HG03039 (cell line): ENCODE measurements around the gene RANBP1.

Experiments used
- ATAC-seq: cut with Tn5 transposase; IDR thresholded peaks from one replicate; pipeline ENCODE4 v1.9.1; 2021; ENCODE audit warnings: mild to moderate bottlenecking, moderate library complexity; ENCODE audit not compliant: unreplicated experiment

The RANBP1 gene

DNA sequence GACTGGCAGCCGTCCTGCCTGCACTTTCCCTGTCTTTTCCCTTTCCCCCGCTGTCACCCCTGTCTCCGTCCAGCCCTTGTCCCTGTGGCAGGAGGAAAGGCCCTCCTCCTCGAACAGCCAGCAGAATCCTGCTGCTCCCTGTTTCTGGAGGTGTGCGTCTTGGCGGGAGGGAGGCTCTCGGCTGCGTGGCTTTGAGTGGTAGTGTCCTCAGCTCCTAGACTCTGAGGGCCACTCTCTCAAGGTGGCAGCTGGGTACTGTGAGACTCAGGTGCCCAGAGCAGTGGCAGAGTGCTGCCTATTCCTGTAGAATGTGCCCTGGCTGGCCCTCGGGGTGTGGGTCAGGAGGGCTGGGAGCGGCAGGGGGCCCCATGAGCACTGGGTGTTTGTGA lies 9.1 kb upstream of the RANBP1 start:
- ATAC-seq = no peak

DNA sequence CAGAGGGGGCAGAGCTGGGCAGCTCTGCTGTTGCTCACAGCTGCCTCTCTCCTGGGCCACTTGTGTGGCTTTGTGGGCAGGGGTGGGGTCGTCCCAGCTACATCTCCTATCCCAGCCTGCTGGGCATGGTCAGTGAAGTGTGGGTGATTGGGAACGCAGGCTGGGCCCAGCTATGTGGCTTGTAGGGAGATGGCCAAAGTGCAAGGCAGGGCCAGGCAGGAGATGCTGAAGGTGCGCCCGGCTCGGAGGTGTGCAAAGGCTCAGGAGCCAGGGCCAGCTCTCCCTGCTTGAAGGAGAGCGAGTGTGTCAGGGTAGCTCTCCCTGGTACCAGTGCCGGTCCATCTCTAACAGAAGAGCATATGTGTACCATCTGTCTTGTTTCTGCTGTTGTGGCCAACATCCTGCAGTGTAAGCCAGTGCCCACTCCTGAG lies 8.4 kb upstream of the RANBP1 start:
- no peak for ATAC-seq

DNA sequence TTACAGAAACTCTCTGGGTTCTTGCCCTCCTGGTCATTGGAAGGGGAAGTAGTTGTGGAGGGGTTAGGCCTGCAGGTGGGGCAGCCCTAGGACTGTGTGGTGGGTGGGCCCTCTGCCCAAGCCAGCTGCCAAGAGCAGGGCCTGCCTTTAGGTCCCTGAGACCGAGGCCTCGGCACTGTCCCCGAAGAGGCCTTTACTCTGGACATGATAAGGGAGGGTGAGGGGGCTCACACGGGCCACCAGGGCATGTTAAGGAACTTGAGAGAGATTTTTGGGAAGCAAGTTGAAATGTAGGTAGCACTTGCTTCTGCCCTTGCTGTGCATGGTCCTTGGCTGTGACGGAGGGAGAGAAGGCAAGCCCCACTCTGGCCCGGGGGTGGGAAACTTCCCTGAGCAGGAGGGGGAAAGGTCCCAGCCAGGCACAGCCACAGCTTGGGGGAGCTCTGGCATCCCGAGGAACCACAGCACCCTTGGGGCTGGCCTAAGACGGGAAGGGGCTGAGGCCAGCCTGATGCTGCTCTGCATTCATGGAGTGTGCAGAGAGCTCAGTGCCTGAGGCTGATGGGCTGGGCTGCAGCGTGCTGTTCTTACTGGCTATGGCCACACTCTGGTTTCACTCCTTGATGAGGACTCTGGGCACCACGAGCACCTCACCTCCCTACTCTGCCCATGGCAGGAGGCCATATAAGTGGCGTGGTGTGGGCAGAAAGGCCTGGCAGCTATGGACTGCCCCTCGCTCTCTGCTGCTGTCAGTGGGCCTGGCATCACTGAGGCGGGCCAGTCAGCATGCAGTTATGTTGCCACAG lies 7.8 kb upstream of the RANBP1 start:
- ATAC-seq = no peak

DNA sequence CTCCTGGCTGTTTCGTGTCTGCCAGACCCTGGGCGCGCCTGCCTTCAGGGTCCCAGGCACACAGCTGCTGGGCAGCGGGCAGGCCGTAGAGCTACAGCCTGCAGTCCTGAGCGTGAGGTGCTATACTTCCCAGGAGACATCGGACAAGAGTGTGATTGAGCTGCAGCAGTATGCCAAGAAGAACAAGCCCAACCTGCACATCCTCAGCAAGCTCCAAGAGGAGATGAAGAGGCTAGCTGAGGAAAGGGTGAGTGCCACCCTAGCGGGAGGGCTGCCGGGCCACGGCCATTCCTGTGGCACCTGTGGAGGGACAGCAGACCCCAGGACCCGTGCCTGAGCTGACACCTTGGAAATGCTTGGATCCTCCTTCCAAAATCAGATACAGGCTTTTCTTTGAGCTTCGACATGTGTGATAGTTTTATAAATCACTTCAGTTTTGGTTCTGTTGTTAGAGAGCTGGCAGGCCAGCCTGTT lies 7.1 kb upstream of the RANBP1 start:
- no peak for ATAC-seq

DNA sequence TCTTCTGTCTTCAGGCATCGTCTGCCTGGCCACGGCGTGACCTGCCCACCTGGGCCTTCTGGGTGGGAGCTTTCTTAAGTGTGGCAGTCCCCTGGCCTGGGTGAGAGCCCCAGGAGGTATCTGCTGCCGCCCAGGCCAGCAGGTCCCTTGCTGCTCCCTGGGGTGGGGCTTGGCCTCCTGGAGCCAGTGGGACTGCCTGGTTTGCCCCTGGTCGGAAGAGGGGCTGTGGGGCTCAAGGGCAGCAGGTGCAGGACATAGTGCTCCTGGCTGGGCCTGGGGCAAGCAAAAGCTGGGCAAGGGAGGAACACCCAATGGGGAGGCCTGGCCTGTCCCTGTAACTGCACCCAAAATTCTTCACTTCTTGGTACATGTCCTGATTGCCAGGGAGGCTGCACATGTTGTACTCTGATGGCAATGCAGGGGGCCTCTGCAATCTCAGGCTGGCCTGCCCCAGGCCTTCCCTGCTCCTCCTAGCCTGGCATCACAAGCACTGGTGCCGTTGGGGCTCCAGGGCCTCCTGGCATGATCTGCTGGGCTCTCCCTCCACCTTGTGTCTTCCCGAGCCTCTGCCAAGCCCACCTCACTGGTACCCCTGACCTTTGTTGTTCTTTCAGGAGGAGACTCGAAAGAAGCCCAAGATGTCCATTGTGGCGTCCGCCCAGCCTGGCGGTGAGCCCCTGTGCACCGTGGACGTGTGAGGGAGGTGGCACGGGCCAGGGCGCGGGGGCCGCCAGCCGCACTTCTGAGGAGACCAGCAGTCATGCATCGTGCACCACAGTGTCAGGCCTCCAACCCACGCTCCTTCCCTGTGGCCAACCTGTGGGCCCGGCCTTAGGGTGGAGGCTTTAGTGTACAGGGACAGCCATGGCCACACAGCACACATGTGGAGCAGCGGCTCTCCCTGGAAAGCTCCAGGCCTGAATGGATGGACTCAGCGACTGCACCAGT lies 6.2 kb upstream of the RANBP1 start:
- ATAC-seq = no peak

DNA sequence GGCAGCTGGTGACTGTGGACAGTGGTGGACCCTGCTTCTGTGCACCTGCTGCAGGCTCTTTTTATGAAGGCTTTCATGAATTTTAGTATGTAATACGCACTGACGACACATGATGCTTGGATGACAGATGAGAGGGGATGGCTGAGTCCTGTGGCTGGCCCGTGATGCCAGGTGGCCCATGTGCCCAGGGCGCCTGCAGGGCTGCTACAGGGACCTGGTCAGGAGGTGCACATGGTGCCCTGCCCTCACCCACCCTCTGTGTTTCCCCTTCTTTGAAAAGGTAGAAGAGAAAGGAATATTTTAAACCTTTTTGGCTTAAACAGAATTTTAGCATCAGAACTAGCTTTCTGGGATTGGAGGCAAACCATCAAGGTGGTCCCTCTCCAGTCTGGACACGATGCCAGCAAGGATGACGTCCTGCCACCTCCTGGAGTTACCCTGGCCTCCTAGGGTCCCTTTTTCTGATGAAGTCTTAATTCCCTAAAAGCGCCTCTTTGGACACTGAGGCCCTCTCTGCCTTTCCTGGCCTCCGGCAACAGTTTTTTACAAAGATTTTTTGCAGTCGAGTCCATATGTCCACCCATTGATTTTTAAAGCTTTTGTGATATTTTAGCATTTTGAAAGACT lies 5.4 kb upstream of the RANBP1 start:
- no peak for ATAC-seq

DNA sequence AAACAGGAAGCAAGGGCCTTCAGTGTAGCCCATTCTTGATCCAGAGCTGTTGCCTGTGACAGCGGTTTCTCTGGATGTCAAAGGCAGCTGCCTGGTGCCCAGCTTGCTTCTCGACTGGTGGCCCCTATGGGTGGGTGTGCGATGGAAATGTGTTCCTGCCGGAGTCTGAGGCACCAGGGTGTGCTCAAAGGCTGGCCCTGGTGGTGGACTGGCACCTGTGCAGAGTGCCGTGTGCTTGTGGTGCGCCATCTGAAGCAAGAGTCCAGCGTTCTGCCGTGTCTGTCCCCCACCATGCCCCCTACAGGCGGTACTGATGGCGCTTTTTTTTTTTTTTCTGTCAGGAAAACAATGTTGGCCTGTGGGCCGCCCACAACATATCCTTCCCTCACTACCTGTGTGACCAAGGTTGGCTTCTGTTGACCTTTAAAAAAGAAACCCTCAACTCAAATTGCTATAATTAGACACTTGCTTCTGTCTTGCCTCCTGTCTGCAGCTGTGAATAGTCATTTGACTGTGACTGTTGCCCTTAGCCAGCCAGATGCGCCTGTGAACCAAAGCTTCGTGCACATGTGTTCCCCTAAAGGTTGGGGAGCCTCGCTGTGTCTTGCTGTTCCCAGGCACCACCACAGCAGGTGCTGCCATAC lies 4.7 kb upstream of the RANBP1 start:
- ATAC-seq = no peak

DNA sequence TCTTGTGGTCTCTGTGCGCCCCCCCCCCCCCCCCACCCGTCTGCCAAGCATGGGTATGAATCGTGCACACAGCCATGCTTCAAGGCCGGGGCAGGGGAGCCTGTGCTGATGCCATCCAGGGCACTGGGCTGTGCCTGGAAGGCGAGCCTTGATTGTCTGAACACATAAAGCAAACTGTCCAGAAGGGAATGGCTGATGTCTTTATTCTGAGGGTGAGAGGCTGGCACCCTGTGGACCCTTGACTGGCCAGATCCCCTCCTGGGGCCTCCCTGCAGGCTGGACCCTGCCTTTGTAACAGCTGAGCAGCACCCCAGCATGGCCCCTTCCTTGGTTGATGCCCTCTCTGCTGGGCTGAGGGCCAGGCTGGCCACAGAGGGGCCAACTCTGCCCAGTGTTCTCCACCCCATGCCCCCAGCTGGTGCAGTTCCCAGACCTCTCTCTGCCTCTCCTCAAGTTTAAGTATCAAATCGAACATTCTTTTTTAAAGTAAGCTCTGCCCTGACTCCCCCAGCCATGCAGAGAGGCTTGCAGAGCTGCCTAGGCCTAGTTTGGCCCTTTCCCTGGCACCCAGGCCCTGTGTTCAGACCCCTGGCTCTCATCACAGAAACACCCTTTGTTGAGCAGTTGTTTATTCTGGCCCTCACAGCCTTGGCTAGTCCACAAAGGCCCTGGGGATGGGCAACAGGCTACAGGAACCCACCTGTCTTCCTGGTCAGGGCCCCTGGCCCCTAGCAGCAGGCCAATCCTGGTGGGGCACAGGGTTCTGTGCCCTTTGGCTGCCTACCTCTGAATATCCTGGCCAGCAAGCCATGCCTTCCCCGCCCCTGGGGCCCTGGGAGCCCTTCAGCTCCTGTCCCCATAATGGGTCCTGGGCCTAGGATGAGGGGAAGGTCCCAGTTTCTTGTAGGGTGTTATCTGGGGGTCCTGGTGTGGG lies 3.9 kb upstream of the RANBP1 start:
- ATAC-seq = no peak

DNA sequence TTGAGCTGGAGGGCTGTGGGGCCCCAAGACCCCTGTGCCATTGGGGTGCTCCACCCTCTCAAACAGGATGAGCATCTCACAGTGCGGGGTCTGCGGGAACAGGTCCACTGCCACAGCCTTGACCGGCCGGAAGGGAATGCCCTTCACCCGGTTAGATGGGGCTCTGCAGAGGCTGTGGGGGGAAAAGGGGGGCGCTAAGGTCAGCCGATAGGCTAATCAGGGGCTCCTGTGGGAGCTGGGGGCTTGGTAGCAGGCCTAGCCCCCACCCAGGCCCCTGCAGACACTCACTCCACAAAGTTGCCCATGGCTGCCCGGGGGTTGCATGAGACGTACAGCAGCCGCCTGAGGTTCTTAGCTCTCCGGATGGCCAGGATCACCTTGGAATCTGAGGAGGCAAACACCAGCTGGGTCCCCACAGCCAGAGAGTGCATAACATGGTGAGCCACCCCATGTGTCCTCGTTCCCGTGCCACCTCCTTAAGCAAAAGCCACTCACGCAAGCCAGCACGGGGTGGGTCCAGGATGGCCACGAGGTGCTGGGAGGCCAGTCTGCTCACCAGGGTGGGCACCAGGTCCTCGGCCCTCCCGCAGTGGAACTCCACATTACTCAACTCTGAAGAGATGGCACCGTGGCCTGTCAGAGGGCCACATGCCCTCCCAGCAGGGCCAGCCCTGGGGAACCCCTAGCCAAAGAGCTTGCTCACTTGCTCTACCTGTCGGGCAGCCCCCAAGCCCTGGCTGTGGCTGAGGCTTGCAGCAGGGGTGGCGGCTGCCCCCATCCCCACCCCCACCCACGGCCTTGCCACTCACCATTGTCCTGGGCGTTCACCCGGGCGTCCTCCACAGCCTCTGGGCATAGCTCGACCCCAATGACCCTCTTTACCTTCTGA lies 3.0 kb upstream of the RANBP1 start:
- ATAC-seq = no peak

DNA sequence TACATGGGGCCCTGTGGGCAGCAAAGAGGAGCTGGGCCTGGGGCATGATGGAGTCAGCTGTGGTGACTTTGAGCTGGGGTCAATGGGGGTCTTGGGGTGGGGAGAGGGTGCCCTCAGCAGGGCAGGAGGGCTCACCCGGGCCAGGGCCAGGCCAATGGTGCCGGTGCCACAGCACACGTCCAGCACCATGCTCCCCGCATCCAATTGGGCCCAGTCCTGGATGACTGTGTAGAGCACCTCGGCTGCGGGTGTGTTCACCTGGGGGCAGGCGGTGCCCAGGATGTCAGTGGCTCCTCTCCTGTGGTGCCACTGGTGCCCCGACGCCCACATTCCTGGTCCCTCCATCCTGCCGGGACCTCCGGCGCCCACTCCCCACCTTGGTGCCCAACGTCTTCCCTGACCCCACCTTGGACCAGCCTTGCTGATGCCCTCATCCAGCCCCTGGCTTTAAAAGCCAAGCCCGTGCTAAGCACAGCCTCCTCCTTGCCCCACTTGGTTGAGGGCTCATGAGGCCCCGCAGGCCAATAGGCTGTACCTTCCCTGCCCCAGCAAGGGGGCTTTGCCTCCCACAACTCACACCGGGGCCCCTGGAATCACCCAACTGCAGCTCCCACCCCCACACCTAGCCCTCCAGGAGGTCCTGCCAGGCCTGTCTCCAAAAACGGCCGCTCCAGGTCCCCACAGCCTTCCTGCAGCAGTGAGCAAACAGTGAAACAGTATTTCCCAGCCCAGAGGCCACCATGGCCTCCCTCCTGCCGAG lies 2.2 kb upstream of the RANBP1 start:
- ATAC-seq = no peak

DNA sequence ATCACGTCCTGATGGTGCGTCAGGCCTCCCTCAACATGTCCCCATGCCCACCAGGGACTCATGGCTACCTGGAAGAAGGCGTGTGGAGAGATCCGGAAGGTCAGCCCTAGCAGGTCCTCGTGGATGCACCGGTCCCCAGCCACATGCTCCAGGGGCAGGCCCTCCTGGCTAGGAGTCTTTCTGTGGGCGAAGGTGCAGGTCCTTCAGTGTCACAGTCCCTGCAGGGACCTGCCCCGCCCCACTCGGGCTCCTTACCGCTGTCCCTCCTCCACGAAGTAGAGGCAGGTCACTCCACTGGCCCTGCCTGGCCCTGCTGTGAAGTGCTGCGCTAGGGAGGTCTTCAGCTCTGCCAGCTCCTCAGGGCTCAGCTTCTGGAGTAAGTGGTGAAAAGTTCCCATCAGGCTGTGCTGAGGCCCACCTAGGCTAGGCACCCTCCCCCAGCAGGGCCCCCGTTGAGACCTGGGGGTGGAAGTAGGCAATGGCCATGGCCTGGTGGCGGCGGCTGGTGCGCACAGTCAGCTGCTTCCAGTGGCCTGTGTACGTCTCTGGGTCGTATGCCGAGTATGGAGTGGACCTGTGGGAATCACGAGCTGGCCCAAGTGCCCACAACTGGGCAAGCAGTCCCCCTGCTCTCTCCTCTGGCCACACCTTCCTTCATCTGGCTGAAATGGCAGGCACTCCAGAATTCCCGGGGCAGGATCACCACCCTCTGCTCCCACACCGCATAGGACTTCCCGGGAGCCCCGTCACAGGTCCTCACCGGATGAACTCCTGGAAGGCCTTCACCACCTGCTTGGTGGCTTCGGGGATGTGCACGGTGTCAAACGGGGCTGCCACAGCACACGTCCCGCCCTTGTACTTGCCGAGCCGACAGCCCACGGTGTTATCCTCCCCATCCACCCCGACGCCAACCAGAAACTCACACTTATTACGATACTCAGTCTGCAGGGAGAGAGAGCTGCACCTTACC lies 1.1 kb upstream of the RANBP1 start:
- ATAC-seq = no peak

DNA sequence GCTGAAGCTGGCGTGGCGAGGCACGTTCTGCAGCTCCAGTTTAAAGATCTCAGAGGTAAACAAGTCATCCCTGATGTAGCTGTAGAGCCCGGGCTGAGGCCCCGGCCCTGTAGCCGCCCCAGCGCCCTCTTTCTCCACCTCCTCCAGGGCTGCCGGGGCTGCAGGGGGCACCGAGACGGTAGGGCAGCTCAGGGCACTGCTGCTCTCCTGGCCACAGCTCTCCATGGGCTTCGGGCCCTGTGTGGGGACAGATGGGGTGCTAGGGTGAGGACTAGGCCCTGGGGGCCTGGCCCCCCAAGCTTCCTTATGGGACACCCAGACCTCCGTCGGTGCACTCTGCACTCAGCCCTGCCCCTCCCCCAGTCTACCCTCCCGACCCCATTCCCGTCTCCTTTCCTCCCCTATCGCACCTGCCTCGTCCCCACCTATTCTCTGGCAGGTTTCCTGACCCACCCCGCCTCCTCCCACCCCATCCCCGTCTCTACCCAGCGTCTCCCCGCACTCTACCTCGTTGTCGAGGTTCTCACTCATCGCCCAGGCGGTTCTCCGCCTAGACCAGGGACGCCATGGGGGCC lies 559 bp downstream of the RANBP1 start:
- ATAC-seq = no peak

DNA sequence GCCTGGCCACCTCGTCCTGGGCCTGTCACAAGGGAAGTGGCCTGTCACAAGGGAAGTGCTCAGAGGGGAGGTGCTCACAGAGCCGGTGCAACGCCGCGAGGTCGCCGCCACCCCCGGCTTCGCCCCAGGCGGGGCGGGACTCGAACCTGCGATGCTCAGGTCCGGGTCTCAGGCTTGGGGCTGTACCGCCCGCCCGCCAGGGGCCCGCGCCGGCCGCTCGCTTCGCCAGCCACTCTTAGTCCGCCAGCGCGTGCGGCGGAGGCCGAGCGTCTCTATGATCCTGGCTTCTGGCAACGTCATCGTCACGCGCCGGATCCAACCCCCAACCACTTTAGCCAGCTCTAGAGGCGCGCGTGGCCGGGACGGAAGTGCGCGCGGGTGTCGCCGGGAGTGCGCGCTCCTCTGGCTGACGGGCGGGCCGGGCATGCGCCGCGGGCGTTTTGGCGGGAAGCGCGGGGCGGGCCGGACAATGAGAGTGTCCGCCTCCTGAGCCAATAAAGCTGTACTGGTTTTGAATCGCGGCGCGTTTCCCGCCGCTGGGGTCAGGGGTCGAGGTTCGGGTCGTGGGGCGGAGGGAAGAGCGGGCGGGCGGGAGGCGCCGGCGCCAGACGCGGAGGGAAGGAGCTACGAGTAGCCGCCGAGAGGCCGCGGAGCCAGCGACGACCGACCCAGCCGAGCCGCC lies 1.2 kb downstream of the RANBP1 start, which contains the start of gene TRMT2A:
Gene TRMT2A, minus strand, starts transcription at position 276 of the 682 bp plus-strand sequence. CDS start 320 bp downstream, outside the sequence.
- ATAC-seq = peak; percentile 62

DNA sequence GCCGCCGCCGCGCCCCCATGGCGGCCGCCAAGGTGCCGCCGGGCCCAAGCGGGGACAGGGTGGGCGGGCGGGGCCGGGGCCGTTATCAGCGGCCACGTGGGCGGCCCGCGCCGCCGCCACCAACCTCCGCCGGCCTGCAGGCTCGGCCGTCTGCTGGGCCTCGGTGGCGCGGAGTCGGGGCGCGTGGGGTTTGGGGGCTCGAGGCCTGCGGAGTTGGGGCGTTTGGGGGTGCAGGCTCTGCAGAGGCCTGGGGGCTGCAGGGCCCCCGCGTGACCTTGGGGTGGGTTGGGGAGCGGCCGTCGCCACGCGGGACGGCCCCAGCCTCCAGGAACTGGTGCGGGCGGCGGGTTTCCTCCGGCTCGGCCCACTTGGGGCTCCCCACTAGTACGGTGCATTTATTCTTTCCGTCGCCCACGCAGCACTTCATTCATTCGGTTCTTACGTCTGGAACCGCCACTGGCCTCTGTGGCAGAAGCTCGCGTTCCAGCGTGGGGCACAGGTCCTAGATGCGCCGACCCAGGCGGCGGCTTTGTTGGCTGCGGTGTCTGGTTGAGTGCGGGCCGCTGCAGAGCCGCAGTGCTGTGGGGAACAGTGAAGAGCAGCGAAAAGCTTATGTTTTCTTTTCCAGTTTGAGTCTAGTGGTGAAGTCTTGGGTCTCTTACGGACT lies 1.9 kb downstream of the RANBP1 start:
- peak; percentile 16 for ATAC-seq

DNA sequence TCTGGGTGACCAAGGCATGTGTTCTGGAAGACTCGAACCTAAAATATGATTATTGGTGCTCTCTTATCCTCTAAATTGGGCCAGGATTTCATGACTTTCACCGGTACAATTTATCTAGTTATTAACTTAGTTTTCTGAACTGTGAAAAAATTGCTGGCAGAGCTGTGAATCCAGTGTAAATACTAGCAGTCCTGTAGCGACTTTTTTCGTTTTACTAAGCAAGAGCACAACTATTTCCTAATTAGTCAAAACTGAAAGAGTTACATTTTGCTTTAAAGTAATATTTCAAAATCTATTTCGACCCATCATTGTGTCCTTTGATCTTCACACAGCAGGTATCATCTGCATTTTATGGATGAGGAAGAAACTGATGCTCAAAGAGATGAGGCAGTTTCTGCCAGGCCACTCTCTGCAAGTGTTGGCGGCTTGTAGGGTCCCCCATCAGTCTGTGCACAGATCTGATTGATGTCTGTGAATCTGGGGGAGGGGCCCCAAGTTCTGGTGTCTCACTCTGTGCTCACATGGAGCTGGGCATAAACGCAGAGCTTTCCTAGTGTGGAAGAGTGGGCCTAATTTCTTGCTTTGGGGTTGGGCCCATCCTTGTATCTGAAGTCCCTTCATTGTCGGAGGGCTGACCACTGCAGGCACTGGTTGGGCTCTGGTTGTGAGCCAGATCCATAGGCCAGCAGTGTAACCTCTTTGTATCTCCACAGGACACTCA lies 2.6 kb downstream of the RANBP1 start:
- no peak for ATAC-seq
